ENCODE measurements around the gene PROX1.

DNA sequence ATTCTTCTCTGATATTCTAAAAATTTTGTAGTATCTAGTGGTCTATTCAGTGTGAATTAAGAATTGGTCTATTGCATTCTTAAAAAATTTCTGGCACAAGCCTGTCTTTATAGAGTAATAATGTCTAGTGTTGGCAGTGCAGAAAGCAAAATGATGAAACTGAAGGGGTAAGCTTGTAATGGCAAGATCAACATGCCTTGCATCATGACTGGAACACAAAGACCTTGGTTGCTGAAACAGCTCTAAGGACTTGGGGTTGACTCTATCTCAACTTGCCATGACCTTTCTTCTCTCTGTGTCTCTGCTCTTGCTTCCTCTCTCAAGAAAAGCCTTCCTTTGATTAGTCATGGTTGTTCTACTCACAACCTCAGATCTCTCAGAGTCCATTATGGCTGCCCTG lies 46.8 kb upstream of the PROX1 start:
- TF ChIP-seq, protein P1, sequence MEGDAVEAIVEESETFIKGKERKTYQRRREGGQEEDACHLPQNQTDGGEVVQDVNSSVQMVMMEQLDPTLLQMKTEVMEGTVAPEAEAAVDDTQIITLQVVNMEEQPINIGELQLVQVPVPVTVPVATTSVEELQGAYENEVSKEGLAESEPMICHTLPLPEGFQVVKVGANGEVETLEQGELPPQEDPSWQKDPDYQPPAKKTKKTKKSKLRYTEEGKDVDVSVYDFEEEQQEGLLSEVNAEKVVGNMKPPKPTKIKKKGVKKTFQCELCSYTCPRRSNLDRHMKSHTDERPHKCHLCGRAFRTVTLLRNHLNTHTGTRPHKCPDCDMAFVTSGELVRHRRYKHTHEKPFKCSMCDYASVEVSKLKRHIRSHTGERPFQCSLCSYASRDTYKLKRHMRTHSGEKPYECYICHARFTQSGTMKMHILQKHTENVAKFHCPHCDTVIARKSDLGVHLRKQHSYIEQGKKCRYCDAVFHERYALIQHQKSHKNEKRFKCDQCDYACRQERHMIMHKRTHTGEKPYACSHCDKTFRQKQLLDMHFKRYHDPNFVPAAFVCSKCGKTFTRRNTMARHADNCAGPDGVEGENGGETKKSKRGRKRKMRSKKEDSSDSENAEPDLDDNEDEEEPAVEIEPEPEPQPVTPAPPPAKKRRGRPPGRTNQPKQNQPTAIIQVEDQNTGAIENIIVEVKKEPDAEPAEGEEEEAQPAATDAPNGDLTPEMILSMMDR (conservative IDR thresholded peaks at IDR 0.05 in 1 of 2, IDR thresholded peaks at IDR 0.05 in 1 of 2; ENCODE audit: low read depth in 1 of 2, low read length in 2 of 2): no peak
- no peak for TF ChIP-seq EZH2 (IDR thresholded peaks at IDR 0.05; ENCODE audit: low read length, missing control alignments)
